Parathyroid adenoma (tissue), 2 donors: ENCODE measurements around the gene DCP1B.

Experiments used
- H2AFZ ChIP-seq: fragments of 300-600 bp; sonication (generic); one replicate; pipeline ENCODE4 v1.7.0; 2017; ENCODE audit warnings: antibody characterized with exemption, mild to moderate bottlenecking
- H3K27ac ChIP-seq: fragments of 300-600 bp; sonication (generic); one replicate; pipeline ENCODE4 v1.7.0; 2017
- H3K27me3 ChIP-seq: fragments of 300-600 bp; sonication (generic); one replicate; pipeline ENCODE4 v1.7.0; 2017; ENCODE audit warnings: low read length; ENCODE audit not compliant: control insufficient read depth, insufficient read depth
- H3K36me3 ChIP-seq: fragments of 300-600 bp; sonication (generic); one replicate; pipeline ENCODE4 v1.7.0; 2017; ENCODE audit warnings: low read length; ENCODE audit not compliant: control insufficient read depth, insufficient read depth
- H3K4me1 ChIP-seq: fragments of 300-600 bp; sonication (generic); one replicate; pipeline ENCODE4 v1.7.0; 2017; ENCODE audit warnings: control low read depth
- H3K4me2 ChIP-seq: fragments of 300-600 bp; sonication (generic); one replicate; pipeline ENCODE4 v1.7.0; 2017; ENCODE audit warnings: low read length
- H3K4me3 ChIP-seq: fragments of 300-600 bp; sonication (generic); one replicate; pipeline ENCODE4 v1.7.0; 2017; ENCODE audit warnings: low read depth, low read length
- H3K79me2 ChIP-seq: fragments of 300-600 bp; sonication (generic); one replicate; pipeline ENCODE4 v1.7.0; 2017; ENCODE audit warnings: control low read depth
- H3K9ac ChIP-seq: fragments of 300-600 bp; sonication (generic); one replicate; pipeline ENCODE4 v1.7.0; 2017; ENCODE audit warnings: mild to moderate bottlenecking
- H3K9me3 ChIP-seq: fragments of 300-600 bp; sonication (generic); one replicate; pipeline ENCODE4 v1.7.0; 2017; ENCODE audit warnings: low read length; ENCODE audit not compliant: control insufficient read depth
- TF ChIP-seq, protein P1 (sequence below): fragments of 300-600 bp; sonication (generic); IDR thresholded peaks from one replicate; pipeline ENCODE4 v1.7.0; 2017; ENCODE audit warnings: antibody characterized with exemption, mild to moderate bottlenecking
- donor health status: primary hyperparathyroidism.

The DCP1B gene

GRCh38 chr12:1980282-1980681, 24.0 kb downstream of the DCP1B start:
- H3K4me2 ChIP-seq, result no peak overlapping the region
- no peaks in the 10 kb centered on the region for H3K4me1 ChIP-seq
- TF ChIP-seq, protein P1, sequence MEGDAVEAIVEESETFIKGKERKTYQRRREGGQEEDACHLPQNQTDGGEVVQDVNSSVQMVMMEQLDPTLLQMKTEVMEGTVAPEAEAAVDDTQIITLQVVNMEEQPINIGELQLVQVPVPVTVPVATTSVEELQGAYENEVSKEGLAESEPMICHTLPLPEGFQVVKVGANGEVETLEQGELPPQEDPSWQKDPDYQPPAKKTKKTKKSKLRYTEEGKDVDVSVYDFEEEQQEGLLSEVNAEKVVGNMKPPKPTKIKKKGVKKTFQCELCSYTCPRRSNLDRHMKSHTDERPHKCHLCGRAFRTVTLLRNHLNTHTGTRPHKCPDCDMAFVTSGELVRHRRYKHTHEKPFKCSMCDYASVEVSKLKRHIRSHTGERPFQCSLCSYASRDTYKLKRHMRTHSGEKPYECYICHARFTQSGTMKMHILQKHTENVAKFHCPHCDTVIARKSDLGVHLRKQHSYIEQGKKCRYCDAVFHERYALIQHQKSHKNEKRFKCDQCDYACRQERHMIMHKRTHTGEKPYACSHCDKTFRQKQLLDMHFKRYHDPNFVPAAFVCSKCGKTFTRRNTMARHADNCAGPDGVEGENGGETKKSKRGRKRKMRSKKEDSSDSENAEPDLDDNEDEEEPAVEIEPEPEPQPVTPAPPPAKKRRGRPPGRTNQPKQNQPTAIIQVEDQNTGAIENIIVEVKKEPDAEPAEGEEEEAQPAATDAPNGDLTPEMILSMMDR, result no peak
- H3K27ac ChIP-seq, result no peak overlapping the region
- no peaks in the 10 kb centered on the region for H3K79me2 ChIP-seq
- no peak overlapping the region for H3K9ac ChIP-seq
- H3K36me3 ChIP-seq, result no peaks in the 10 kb centered on the region
- no peak overlapping the region for H3K4me3 ChIP-seq
- H2AFZ ChIP-seq, result no peak overlapping the region
- H3K9me3 ChIP-seq, result no peaks in the 10 kb centered on the region
- no peaks in the 10 kb centered on the region for H3K27me3 ChIP-seq

DNA sequence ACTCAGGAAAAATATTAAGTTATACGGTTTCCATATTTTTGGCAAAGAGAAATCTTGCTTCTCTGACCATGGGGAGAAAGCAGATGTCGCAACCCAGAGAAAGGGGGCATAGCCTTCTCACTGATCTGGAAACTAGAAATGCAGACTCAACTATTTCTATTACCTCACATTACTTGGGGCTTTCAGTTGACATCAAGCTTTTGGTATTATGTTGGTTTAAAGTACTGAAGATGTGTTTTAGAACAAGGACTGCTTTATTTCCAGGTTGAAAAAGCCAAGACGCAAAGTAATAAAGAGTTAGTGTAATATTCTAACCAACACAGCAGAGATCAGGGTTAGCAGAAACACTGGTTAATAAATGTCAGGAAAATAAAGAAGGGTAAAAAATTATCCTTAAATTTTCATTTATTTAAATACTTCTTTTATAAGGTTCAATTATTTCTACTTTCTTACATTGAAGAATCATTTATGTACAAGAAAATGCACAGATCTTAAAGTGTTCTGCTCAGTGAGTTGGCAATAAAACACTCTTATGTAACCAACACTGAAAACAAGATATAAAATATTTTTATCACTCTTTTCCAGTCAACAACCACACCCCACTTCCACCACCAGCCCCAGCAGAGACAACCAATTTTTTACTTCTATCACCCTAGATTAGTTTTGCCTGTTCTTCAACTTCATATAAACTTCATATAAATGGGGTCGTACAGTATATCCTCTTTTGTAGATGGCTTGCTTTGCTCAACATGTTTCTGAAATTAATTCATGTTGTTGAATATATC, 26.0 kb downstream of the DCP1B start:
- Histone ChIP-seq H3K27ac (no peak overlapping the region), H3K9ac (no peak overlapping the region), H3K9me3 (no peaks in the 10 kb centered on the region), H3K4me3 (no peak overlapping the region), H3K4me1 (no peaks in the 10 kb centered on the region), H3K27me3 (no peaks in the 10 kb centered on the region), H3K4me2 (no peak overlapping the region), H3K36me3 (no peaks in the 10 kb centered on the region), H2AFZ (no peak overlapping the region), H3K79me2 (no peaks in the 10 kb centered on the region)
- TF ChIP-seq, protein P1, result no peak

GRCh38 chr12:1977588-1977987, 26.7 kb downstream of the DCP1B start:
- H3K4me1 ChIP-seq, result no peaks in the 10 kb centered on the region
- no peaks in the 10 kb centered on the region for H3K27me3 ChIP-seq
- H3K27ac ChIP-seq, result no peak overlapping the region
- H3K79me2 ChIP-seq, result no peaks in the 10 kb centered on the region
- no peaks in the 10 kb centered on the region for H3K9me3 ChIP-seq
- H3K9ac ChIP-seq, result no peak overlapping the region
- TF ChIP-seq, protein P1, result no peak
- H3K4me2 ChIP-seq, result no peak overlapping the region
- H3K4me3 ChIP-seq, result no peak overlapping the region
- no peaks in the 10 kb centered on the region for H3K36me3 ChIP-seq
- no peak overlapping the region for H2AFZ ChIP-seq

- no peak overlapping the region for H3K9ac ChIP-seq
These were observed 27.1 kb downstream of the DCP1B start for GRCh38 chr12:1977109-1977508.

More at GRCh38 chr12:1977109-1977508, 27.1 kb downstream of the DCP1B start:
- Histone ChIP-seq H3K36me3 (no peaks in the 10 kb centered on the region), H3K9me3 (no peaks in the 10 kb centered on the region), H3K27me3 (no peaks in the 10 kb centered on the region), H3K4me2 (no peak overlapping the region), H2AFZ (no peak overlapping the region), H3K4me3 (no peak overlapping the region), H3K27ac (no peak overlapping the region), H3K79me2 (no peaks in the 10 kb centered on the region), H3K4me1 (no peaks in the 10 kb centered on the region)
- TF ChIP-seq, protein P1, result no peak
